ENCODE results near the gene ALDH3A1. TPM values are rescaled to one million over a fixed set of nuclear protein-coding genes. Genes with fewer than 3 reads are reported as not detected.

Gene ALDH3A1
- total RNA-seq, 2 experiments from 2014 or later = not detected

- no peak overlapping the region for H3K27ac Mint-ChIP-seq
- CTCF ChIA-PET = interaction anchor here (1.9 kb wide), 1 partner anchor 15 kb away, joined by 6 read pairs; no protein-coding TSS in a partner anchor
- ATAC-seq (ENCODE audit: poor library complexity) = no peak
Observed at GRCh38 chr17:19729900-19730299, 18.2 kb downstream of the ALDH3A1 start.

GRCh38 chr17:19728084-19728495 is 20.0 kb downstream of the ALDH3A1 start:
- Mint-ChIP-seq H3K4me3 (no peak overlapping the region), H3K36me3 (ENCODE audit: low read depth) (no peaks in the 10 kb centered on the region), H3K27me3 (no peaks in the 10 kb centered on the region), H3K27ac (no peak overlapping the region), H3K9me3 (no peaks in the 10 kb centered on the region), H3K4me1 (ENCODE audit: low read depth) (peaks cover 37% of the 10 kb centered on the region)
- H3K4me1 ChIP-seq (ENCODE audit: insufficient read depth, low read length) = peaks cover 26% of the 10 kb centered on the region
- CTCF ChIA-PET = interaction anchor here (1.9 kb wide), 1 partner anchor 17 kb away, joined by 6 read pairs; no protein-coding TSS in a partner anchor
- H3K9me3 ChIP-seq (ENCODE audit: control insufficient read depth in 1 of 2, insufficient read depth in 1 of 2, low read length in 2 of 2) = no peaks in the 10 kb centered on the region
- no peaks in the 10 kb centered on the region for H3K36me3 ChIP-seq (ENCODE audit: insufficient read depth, low read length)
- no peak overlapping the region for H3K27ac ChIP-seq (ENCODE audit: low read depth in 1 of 2, low read length in 2 of 2)
- H3K27me3 ChIP-seq (ENCODE audit: control insufficient read depth in 1 of 2, insufficient read depth in 2 of 2, low read length in 2 of 2) = no peaks in the 10 kb centered on the region
- POLR2A ChIA-PET = interaction anchor here (1.0 kb wide), 1 partner anchor 111 kb away, joined by 3 read pairs; no protein-coding TSS in a partner anchor
- ATAC-seq (ENCODE audit: poor library complexity) (no peak), DNase-seq (no peak)
- H3K4me3 ChIP-seq (ENCODE audit: low read length) = no peak overlapping the region
- intact Hi-C loops (cut with DNase I, micrococcal nuclease) = no loop called here
- TF ChIP-seq, protein P1, sequence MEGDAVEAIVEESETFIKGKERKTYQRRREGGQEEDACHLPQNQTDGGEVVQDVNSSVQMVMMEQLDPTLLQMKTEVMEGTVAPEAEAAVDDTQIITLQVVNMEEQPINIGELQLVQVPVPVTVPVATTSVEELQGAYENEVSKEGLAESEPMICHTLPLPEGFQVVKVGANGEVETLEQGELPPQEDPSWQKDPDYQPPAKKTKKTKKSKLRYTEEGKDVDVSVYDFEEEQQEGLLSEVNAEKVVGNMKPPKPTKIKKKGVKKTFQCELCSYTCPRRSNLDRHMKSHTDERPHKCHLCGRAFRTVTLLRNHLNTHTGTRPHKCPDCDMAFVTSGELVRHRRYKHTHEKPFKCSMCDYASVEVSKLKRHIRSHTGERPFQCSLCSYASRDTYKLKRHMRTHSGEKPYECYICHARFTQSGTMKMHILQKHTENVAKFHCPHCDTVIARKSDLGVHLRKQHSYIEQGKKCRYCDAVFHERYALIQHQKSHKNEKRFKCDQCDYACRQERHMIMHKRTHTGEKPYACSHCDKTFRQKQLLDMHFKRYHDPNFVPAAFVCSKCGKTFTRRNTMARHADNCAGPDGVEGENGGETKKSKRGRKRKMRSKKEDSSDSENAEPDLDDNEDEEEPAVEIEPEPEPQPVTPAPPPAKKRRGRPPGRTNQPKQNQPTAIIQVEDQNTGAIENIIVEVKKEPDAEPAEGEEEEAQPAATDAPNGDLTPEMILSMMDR (IDR thresholded peaks at IDR 0.05) = no peak

More at GRCh38 chr17:19729900-19730299, 18.2 kb downstream of the ALDH3A1 start:
- Histone ChIP-seq H3K27ac (ENCODE audit: low read depth in 1 of 2, low read length in 2 of 2) (no peak overlapping the region), H3K9me3 (ENCODE audit: control insufficient read depth in 1 of 2, insufficient read depth in 1 of 2, low read length in 2 of 2) (no peaks in the 10 kb centered on the region), H3K27me3 (ENCODE audit: control insufficient read depth in 1 of 2, insufficient read depth in 2 of 2, low read length in 2 of 2) (no peaks in the 10 kb centered on the region), H3K36me3 (ENCODE audit: insufficient read depth, low read length) (no peaks in the 10 kb centered on the region), H3K4me3 (ENCODE audit: low read length) (no peak overlapping the region), H3K4me1 (ENCODE audit: insufficient read depth, low read length) (peaks cover 12% of the 10 kb centered on the region)
- POLR2A ChIA-PET = no interaction called here
- no peaks in the 10 kb centered on the region for H3K36me3 Mint-ChIP-seq (ENCODE audit: low read depth)
- H3K4me1 Mint-ChIP-seq (ENCODE audit: low read depth) = peaks cover 27% of the 10 kb centered on the region
- H3K9me3 Mint-ChIP-seq = no peaks in the 10 kb centered on the region
- TF ChIP-seq, protein P1 (IDR thresholded peaks at IDR 0.05) = no peak
- no peak overlapping the region for H3K4me3 Mint-ChIP-seq
- DNase-seq = no peak
- intact Hi-C loops (cut with DNase I, micrococcal nuclease) = no loop called here
- no peaks in the 10 kb centered on the region for H3K27me3 Mint-ChIP-seq

DNA sequence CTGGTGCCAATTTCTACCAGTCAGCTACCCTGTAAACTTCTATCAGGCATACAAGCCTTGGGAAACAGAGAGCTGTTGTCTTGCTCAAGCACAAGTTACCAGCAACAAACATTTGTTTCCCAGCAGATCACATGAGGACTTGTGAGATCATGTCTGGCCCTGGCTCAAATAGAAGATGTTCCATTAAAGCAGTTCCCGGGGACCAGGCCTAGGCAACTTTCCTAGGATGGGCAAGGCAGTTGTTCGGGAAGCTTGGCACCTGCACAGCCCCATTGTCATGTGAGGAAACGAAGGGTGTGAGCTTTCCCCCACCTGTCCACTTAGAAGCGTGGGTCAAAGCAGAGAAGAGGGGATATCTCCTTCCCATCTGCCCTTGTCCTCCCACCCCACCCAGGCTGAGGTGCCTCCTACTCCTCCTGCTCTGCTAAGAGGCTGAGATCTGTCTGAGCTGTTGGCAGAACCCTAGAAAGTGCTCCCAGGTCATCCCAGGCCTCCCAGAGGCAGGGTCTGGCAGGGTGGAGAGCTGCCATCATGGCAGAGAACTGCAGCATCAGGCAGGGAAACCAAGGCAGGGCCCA is 20.5 kb downstream of the ALDH3A1 start:
- Mint-ChIP-seq H3K4me1 (ENCODE audit: low read depth) (peaks cover 37% of the 10 kb centered on the region), H3K9me3 (no peaks in the 10 kb centered on the region), H3K27ac (peak overlapping the region; percentile 3), H3K4me3 (no peak overlapping the region), H3K27me3 (no peaks in the 10 kb centered on the region), H3K36me3 (ENCODE audit: low read depth) (no peaks in the 10 kb centered on the region)
- DNase-seq (no peak), ATAC-seq (ENCODE audit: poor library complexity) (no peak)
- H3K27me3 ChIP-seq (ENCODE audit: control insufficient read depth in 1 of 2, insufficient read depth in 2 of 2, low read length in 2 of 2) = no peaks in the 10 kb centered on the region
- ChIA-PET POLR2A (interaction anchor here (1.0 kb wide), 1 partner anchor 111 kb away, joined by 3 read pairs; no protein-coding TSS in a partner anchor), CTCF (interaction anchor here (1.9 kb wide), 1 partner anchor 17 kb away, joined by 6 read pairs; no protein-coding TSS in a partner anchor)
- intact Hi-C loops (cut with DNase I, micrococcal nuclease) = no loop called here
- H3K4me3 ChIP-seq (ENCODE audit: low read length) = no peak overlapping the region
- TF ChIP-seq, protein P1 (IDR thresholded peaks at IDR 0.05) = no peak
- no peaks in the 10 kb centered on the region for H3K9me3 ChIP-seq (ENCODE audit: control insufficient read depth in 1 of 2, insufficient read depth in 1 of 2, low read length in 2 of 2)
- no peaks in the 10 kb centered on the region for H3K36me3 ChIP-seq (ENCODE audit: insufficient read depth, low read length)
- H3K27ac ChIP-seq (ENCODE audit: low read depth in 1 of 2, low read length in 2 of 2) = no peak overlapping the region
- peaks cover 28% of the 10 kb centered on the region for H3K4me1 ChIP-seq (ENCODE audit: insufficient read depth, low read length)
